SK-MEL-5 (cell line): ENCODE measurements around the gene PLEKHG4B. TPM values are rescaled to one million over a fixed set of nuclear protein-coding genes. Genes with fewer than 3 reads are reported as not detected.
"Not testable (repeated sequence)": the region's sequence is repeated elsewhere in the genome, so short reads cannot be mapped to it uniquely, and the experiment has no call there.

ENCODE experiments used
- DNase-seq: peaks from one replicate; pipeline ENCODE4 v3.0.0-alpha.2; 2016; ENCODE audit warnings: low read depth, low spot score
- in situ Hi-C: cut with HindIII; loops from 2 replicates; pipeline ENCODE4 v1.10.0; 2016; ENCODE audit warnings: low sequenced_read_pairs, high pct_unique_total_duplicates, low pct_unique_long_range_greater_than_20kb
- total RNA-seq: library from RNA; depleted of rRNA; stranded (reverse); fragments of >200 nt; shearing (Covaris generic); gene quantifications from 2 replicates; pipeline ENCODE4 v1.2.3, GENCODE V29; 2014

Gene PLEKHG4B
- total RNA-seq, 1 experiment from 2014 or later, result 0.53 TPM

- in situ Hi-C loops, DNase-seq: not testable (repeated sequence)
Observed at GRCh38 chr5:72316-73180, 19.4 kb upstream of the PLEKHG4B start.

GRCh38 chr5:73181-73447 lies 18.9 kb upstream of the PLEKHG4B start:
- DNase-seq, in situ Hi-C loops: not testable (repeated sequence)

GRCh38 chr5:73768-74502 lies 18.0 kb upstream of the PLEKHG4B start:
- DNase-seq, result no peak

GRCh38 chr5:74503-75109 lies 17.4 kb upstream of the PLEKHG4B start:
- in situ Hi-C loops, result no loop called here

More at GRCh38 chr5:73768-74502, 18.0 kb upstream of the PLEKHG4B start:
- in situ Hi-C loops, result no loop called here

GRCh38 chr5:75331-76320 lies 16.3 kb upstream of the PLEKHG4B start:
- no peak for DNase-seq

More at GRCh38 chr5:74503-75109, 17.4 kb upstream of the PLEKHG4B start:
- DNase-seq, result no peak

GRCh38 chr5:76358-77169 lies 15.4 kb upstream of the PLEKHG4B start:
- DNase-seq, result no peak
- in situ Hi-C loops, result no loop called here

More at GRCh38 chr5:75331-76320, 16.3 kb upstream of the PLEKHG4B start:
- in situ Hi-C loops, result no loop called here

- in situ Hi-C loops, result no loop called here
- no peak for DNase-seq
Observed at GRCh38 chr5:77170-77501, 14.8 kb upstream of the PLEKHG4B start.

- in situ Hi-C loops, result no loop called here
- no peak for DNase-seq
Observed at GRCh38 chr5:77546-77945, 14.4 kb upstream of the PLEKHG4B start.

- in situ Hi-C loops, result no loop called here
- peak; percentile 81 for DNase-seq
Observed at GRCh38 chr5:77957-78804, 13.8 kb upstream of the PLEKHG4B start.

- DNase-seq, result no peak
- in situ Hi-C loops, result no loop called here
Observed at GRCh38 chr5:78805-79149, 13.2 kb upstream of the PLEKHG4B start.

GRCh38 chr5:79263-79662 lies 12.7 kb upstream of the PLEKHG4B start:
- in situ Hi-C loops, result no loop called here
- DNase-seq, result no peak

- in situ Hi-C loops, result no loop called here
Observed at GRCh38 chr5:79821-80220, 12.1 kb upstream of the PLEKHG4B start.

GRCh38 chr5:81391-82021 lies 10.5 kb upstream of the PLEKHG4B start:
- in situ Hi-C loops, result no loop called here
- DNase-seq, result no peak

More at GRCh38 chr5:79821-80220, 12.1 kb upstream of the PLEKHG4B start:
- no peak for DNase-seq

GRCh38 chr5:82097-82496 lies 9.9 kb upstream of the PLEKHG4B start:
- in situ Hi-C loops, result no loop called here
- no peak for DNase-seq

- DNase-seq, result no peak
- in situ Hi-C loops, result no loop called here
Observed at GRCh38 chr5:82570-82969, 9.4 kb upstream of the PLEKHG4B start.

- in situ Hi-C loops, result no loop called here
- no peak for DNase-seq
Observed at GRCh38 chr5:83029-83428, 8.9 kb upstream of the PLEKHG4B start.
